Measurements from ENCODE around the gene WDR7. TPM values are rescaled to one million over a fixed set of nuclear protein-coding genes. Genes with fewer than 3 reads are reported as not detected.

Gene WDR7
- total RNA-seq, 2 experiments from 2014 or later, result 21.5 to 23.1 TPM

DNA sequence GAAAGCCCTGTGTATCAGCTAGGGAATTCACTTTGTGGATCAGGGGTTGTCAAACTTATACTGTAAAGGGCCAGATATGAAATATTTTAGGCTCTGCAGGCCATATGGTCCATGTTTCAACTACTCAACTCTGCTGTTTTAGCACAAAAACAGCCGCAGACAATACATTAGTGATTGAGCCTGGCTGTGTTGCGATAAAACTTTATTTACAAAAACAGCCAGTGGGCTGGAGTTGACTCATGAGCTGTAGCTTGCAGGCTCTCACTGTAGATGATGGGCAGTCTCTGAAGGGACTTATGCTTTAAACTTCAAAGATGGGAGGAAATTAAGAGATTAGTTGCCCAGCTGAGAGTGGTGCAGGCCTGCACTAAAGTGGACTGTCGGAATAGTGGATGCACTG, 33.1 kb downstream of the WDR7 start:
- Mint-ChIP-seq H3K4me3 (no peak overlapping the region), H3K27ac (no peak overlapping the region), H3K27me3 (no peaks in the 10 kb centered on the region), H3K36me3 (ENCODE audit: low read depth) (peaks cover 10% of the 10 kb centered on the region), H3K9me3 (ENCODE audit: low read depth) (no peaks in the 10 kb centered on the region), H3K4me1 (no peaks in the 10 kb centered on the region)
- intact Hi-C loops (cut with DNase I, micrococcal nuclease), result no loop called here
- ATAC-seq, result no peak
- ChIA-PET CTCF (no interaction called here), POLR2A (no interaction called here)
- DNase-seq, result no peak

DNA sequence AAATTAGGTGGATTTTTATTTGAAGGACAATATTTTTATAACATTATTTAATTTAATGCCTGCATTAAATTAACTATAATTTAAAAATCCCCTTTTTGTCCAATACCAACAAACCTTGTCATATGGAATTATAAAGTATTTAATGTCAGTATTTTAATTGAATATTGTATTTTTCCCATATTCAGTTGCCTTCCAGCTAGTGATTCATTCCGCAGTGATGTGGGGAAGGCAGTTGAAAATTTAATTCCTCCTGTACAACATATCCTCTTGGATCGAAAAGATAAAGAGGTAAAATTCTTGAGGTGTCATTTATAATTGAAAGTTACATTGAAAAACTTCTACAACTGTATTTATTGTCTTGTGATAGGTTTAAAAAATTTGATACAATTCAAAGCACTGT, 40.4 kb downstream of the WDR7 start:
- Mint-ChIP-seq H3K4me1 (no peaks in the 10 kb centered on the region), H3K9me3 (ENCODE audit: low read depth) (no peaks in the 10 kb centered on the region), H3K27me3 (no peaks in the 10 kb centered on the region), H3K36me3 (ENCODE audit: low read depth) (peaks cover 4% of the 10 kb centered on the region), H3K4me3 (no peak overlapping the region), H3K27ac (no peak overlapping the region)
- CTCF ChIA-PET, result no interaction called here
- ATAC-seq, result no peak
- no peak for DNase-seq
- POLR2A ChIA-PET, result no interaction called here
- intact Hi-C loops (cut with DNase I, micrococcal nuclease), result no loop called here

DNA sequence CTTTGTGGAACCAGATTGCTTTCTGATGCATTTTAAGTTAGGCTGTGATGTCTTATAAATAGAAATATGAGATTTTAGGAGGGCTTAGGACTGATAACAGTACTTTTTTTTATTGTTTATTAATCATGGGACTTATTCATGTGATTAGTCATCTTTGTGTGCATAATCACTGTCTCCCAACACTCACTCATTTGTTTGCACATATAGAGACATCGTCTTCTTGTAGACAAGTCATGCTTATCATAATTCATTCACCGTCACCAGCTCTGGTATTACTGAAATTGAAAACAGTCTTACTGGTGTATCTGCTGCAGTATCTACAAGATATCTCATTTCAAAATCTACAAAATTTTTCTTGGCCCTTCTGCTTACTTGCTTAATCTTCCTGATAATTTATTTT, 45.8 kb downstream of the WDR7 start:
- H3K9me3 Mint-ChIP-seq (ENCODE audit: low read depth), result no peaks in the 10 kb centered on the region
- H3K4me3 Mint-ChIP-seq, result no peak overlapping the region
- H3K36me3 Mint-ChIP-seq (ENCODE audit: low read depth), result peaks cover 4% of the 10 kb centered on the region
- H3K4me1 Mint-ChIP-seq, result no peaks in the 10 kb centered on the region
- H3K27me3 Mint-ChIP-seq, result no peaks in the 10 kb centered on the region
- ATAC-seq (peak; percentile 19), DNase-seq (no peak)
- CTCF ChIA-PET, result no interaction called here
- intact Hi-C loops (cut with DNase I, micrococcal nuclease), result no loop called here
- H3K27ac Mint-ChIP-seq, result no peak overlapping the region
- POLR2A ChIA-PET, result no interaction called here

DNA sequence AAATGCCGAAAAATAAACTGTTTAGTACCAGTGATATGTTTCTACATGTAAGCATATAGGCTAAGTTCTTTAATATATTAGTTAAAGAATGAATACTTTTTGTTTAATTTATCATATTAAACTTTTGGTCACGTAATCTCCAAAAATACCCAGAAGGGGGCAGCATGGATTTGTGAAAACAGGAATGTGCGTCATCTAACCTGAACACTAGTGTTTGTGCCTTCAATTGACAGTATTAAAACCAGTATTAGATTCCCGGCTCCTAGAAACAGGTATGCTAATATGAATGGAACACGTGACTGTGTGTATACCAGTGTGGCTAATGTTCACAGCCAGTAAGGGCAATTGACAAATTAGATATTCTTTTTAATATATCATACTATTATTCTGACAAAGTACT, 51.8 kb downstream of the WDR7 start:
- POLR2A ChIA-PET, result no interaction called here
- peak; percentile 36 for ATAC-seq

DNA sequence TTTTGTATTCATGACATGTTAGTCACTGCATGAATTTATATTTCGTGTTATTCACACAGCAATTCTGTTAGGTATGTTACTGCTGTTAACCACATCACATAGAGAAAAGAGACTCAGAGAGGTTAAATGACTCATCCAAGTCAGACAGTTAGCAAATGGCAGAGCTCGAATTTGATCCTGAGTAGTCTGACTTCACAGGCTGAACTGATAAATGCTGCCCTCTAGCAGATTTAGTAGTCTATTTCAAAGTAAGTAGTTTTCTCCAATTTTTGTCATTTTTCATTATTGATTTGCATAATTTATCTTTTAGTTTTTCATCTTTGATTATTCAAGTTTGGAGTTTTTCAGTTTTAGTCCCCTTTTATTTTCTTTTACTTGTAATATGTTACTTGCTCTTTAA, 58.3 kb downstream of the WDR7 start:
- ChIA-PET CTCF (interaction anchor here (0.6 to 1.7 kb wide), 11 partner anchors 9 to 212 kb away, joined by 3 to 10 read pairs (median 4); no protein-coding TSS in a partner anchor), POLR2A (interaction anchor here (0.7 to 0.8 kb wide), 2 partner anchors 37 to 57 kb away, joined by 3 read pairs; no protein-coding TSS in a partner anchor)
- Mint-ChIP-seq H3K27ac (no peak overlapping the region), H3K9me3 (ENCODE audit: low read depth) (no peaks in the 10 kb centered on the region), H3K4me1 (peaks cover 11% of the 10 kb centered on the region), H3K36me3 (ENCODE audit: low read depth) (peaks cover 4% of the 10 kb centered on the region), H3K4me3 (no peak overlapping the region), H3K27me3 (no peaks in the 10 kb centered on the region)
- intact Hi-C loops (cut with DNase I, micrococcal nuclease), result loop anchor here in 1 of 2 experiments (1.0 kb wide), 3 partner anchors 58 to 177 kb away; partner anchors contain the start of genes TXNL1 and WDR7
- DNase-seq (peak; percentile 32), ATAC-seq (peak; percentile 100)

More for the DNA sequence above, 51.8 kb downstream of the WDR7 start:
- Mint-ChIP-seq H3K4me3 (no peak overlapping the region), H3K9me3 (ENCODE audit: low read depth) (no peaks in the 10 kb centered on the region), H3K27me3 (no peaks in the 10 kb centered on the region), H3K4me1 (no peaks in the 10 kb centered on the region), H3K36me3 (ENCODE audit: low read depth) (peaks cover 4% of the 10 kb centered on the region), H3K27ac (no peak overlapping the region)
- CTCF ChIA-PET, result interaction anchor here (0.7 to 2.5 kb wide), 9 partner anchors 9 to 51 kb away, joined by 3 to 11 read pairs (median 4); no protein-coding TSS in a partner anchor
- intact Hi-C loops (cut with DNase I, micrococcal nuclease), result loop anchor here (2.0 to 5.0 kb wide), 2 partner anchors 744 to 859 kb away; no protein-coding TSS in a partner anchor
- peak; percentile 23 for DNase-seq

DNA sequence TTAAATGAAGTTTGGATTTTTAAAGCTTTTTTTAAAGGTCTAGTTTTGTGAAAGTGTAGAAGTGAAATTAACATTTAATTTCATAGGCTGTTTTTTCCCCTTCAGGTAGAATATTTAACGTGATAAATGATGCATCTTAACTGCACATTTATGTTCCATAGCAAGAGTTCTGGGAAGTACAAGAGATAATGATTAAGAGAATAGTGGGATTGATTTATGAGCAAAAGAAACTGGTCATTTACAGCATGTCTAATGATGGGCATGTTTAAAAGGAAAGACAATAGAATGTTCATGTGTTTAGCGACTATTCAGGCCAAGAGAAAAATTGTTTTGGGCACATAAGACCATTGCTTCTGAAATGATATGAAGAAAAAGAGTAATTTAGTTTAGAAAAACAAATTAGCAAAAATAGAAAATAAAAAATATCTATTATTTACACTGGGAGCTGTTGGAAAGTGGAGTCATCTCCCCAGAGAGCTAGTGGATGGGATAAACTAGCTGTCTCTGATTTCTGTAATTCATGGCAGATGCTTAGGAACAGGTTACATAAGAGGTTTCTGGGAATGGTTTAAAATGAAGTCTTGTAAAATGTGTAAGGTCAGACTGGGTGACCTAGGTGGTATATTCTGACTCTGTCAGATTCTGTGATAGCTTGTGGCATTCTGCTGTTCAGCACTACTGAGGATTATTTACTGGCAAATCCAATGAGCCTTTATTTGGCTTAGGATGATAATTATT, 60.7 kb downstream of the WDR7 start:
- no peaks in the 10 kb centered on the region for H3K9me3 Mint-ChIP-seq (ENCODE audit: low read depth)
- ChIA-PET CTCF (interaction anchor here (1.7 to 2.5 kb wide), 2 partner anchors 9 to 12 kb away, joined by 5 to 11 read pairs; no protein-coding TSS in a partner anchor), POLR2A (no interaction called here)
- no peak for DNase-seq
- no peak overlapping the region for H3K4me3 Mint-ChIP-seq
- intact Hi-C loops (cut with DNase I, micrococcal nuclease), result loop anchor here in 1 of 2 experiments (10.0 kb wide), 2 partner anchors 197 to 1297 kb away; no protein-coding TSS in a partner anchor
- ATAC-seq, result no peak
- H3K27me3 Mint-ChIP-seq, result no peaks in the 10 kb centered on the region
- H3K36me3 Mint-ChIP-seq (ENCODE audit: low read depth), result peaks cover 6% of the 10 kb centered on the region
- no peak overlapping the region for H3K27ac Mint-ChIP-seq
- H3K4me1 Mint-ChIP-seq, result peaks cover 17% of the 10 kb centered on the region

DNA sequence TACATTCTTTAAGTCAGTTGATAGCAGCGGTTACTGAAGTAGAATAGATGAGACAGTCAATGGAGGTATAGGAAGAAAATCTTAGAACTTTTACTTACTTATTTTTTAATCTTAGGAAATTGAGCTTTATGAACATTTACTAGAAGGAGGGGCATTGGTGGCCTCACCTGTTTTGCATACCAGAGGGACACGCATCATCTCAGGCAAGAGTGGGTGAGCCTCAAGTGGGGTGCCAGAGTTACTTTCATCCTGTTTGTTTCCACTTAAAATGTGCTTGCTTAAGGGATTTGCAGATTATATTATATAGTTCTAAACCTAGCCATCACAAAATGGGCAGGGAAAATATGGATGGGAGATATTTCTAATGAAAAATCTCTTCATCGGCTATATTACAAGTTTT, 61.6 kb downstream of the WDR7 start:
- ATAC-seq (no peak), DNase-seq (no peak)
- H3K27me3 Mint-ChIP-seq, result no peaks in the 10 kb centered on the region
- no peak overlapping the region for H3K27ac Mint-ChIP-seq
- POLR2A ChIA-PET, result no interaction called here
- H3K4me3 Mint-ChIP-seq, result no peak overlapping the region
- no peaks in the 10 kb centered on the region for H3K9me3 Mint-ChIP-seq (ENCODE audit: low read depth)
- H3K4me1 Mint-ChIP-seq, result peaks cover 20% of the 10 kb centered on the region
- CTCF ChIA-PET, result interaction anchor here (2.5 kb wide), 1 partner anchor 10 kb away, joined by 11 read pairs; no protein-coding TSS in a partner anchor
- peaks cover 4% of the 10 kb centered on the region for H3K36me3 Mint-ChIP-seq (ENCODE audit: low read depth)
- intact Hi-C loops (cut with DNase I, micrococcal nuclease), result loop anchor here in 1 of 2 experiments (10.0 kb wide), 2 partner anchors 198 to 1298 kb away; no protein-coding TSS in a partner anchor

DNA sequence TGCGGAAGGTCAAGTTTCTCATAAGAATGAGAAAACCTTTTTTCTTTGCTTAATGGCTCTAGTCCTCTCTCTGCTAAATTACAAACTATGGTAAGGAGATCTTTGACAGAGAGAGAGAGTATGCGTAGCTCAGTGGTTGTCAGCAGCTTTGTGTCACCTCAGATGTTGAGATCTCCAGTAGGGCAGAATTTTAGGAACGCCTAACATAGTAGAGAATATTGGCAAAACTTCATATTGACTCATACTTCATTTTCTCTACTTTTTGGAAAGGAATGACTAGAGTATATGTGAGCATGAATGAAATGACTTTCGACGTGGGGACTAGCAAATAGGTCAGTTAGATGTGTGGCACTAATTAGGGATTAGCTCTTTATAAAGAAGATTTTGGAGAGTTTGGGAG, 64.0 kb downstream of the WDR7 start:
- no peak for ATAC-seq
- no peaks in the 10 kb centered on the region for H3K9me3 Mint-ChIP-seq (ENCODE audit: low read depth)
- ChIA-PET POLR2A (no interaction called here), CTCF (no interaction called here)
- no peak overlapping the region for H3K4me3 Mint-ChIP-seq
- intact Hi-C loops (cut with DNase I, micrococcal nuclease), result loop anchor here in 1 of 2 experiments (10.0 kb wide), 2 partner anchors 200 to 1300 kb away; no protein-coding TSS in a partner anchor
- no peak for DNase-seq
- peaks cover 8% of the 10 kb centered on the region for H3K36me3 Mint-ChIP-seq (ENCODE audit: low read depth)
- H3K4me1 Mint-ChIP-seq, result peaks cover 17% of the 10 kb centered on the region
- no peak overlapping the region for H3K27ac Mint-ChIP-seq
- H3K27me3 Mint-ChIP-seq, result no peaks in the 10 kb centered on the region

DNA sequence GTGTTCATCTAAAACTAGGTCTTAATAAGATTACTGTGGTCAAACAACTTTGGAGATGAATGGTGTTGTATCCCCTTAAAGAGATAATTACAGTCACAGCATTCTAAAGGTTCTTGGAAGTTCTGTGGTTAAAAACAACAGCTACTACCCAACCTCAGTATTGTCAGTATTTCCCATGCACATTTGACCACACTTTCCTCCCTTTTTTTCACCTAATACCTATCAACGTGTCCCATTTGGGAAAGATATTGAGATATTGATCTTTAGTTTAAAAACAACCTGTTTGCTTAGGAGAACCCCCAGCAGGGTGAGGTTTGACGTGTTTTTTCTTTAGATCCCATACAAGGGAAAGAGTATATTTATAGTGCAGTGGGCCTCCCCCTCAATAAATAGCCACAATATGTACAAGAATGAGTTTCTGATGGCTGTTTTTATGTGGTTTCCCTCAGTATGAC, 65.6 kb downstream of the WDR7 start:
- DNase-seq (no peak), ATAC-seq (peak; percentile 63)
- ChIA-PET POLR2A (no interaction called here), CTCF (interaction anchor here (0.7 to 1.1 kb wide), 3 partner anchors 13 to 17 kb away, joined by 3 to 4 read pairs (median 3); no protein-coding TSS in a partner anchor)
- intact Hi-C loops (cut with DNase I, micrococcal nuclease), result loop anchor here in 1 of 2 experiments (10.0 kb wide), 2 partner anchors 202 to 1302 kb away; no protein-coding TSS in a partner anchor
- Mint-ChIP-seq H3K36me3 (ENCODE audit: low read depth) (peaks cover 9% of the 10 kb centered on the region), H3K27me3 (no peaks in the 10 kb centered on the region), H3K4me1 (peaks cover 17% of the 10 kb centered on the region), H3K9me3 (ENCODE audit: low read depth) (no peaks in the 10 kb centered on the region), H3K4me3 (no peak overlapping the region), H3K27ac (no peak overlapping the region)

DNA sequence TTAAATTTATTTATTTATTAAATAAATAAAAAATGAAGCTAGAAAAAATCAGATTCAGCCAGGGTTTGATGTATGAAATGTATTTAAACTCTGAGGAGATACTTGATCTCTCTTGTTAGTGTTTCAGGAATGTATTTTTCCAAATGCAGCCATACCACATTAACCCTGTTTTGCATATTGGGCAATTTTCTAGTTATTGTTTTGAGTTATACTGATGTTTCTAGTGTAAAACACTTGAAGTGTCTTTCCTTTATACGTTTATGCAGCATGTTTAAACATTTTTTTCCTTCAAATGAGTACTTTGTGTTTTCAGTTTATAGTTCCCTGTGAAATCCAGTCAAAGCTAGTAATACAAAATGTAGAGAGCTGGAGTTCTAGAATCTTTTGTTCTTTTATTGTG, 69.9 kb downstream of the WDR7 start:
- Mint-ChIP-seq H3K36me3 (ENCODE audit: low read depth) (peaks cover 30% of the 10 kb centered on the region), H3K9me3 (ENCODE audit: low read depth) (no peaks in the 10 kb centered on the region), H3K27me3 (no peaks in the 10 kb centered on the region), H3K4me3 (no peak overlapping the region), H3K27ac (no peak overlapping the region), H3K4me1 (peaks cover 8% of the 10 kb centered on the region)
- POLR2A ChIA-PET, result no interaction called here
- CTCF ChIA-PET, result interaction anchor here (1.3 kb wide), 1 partner anchor 18 kb away, joined by 4 read pairs; no protein-coding TSS in a partner anchor
- no peak for ATAC-seq
- DNase-seq, result no peak
- intact Hi-C loops (cut with DNase I, micrococcal nuclease), result no loop called here

DNA sequence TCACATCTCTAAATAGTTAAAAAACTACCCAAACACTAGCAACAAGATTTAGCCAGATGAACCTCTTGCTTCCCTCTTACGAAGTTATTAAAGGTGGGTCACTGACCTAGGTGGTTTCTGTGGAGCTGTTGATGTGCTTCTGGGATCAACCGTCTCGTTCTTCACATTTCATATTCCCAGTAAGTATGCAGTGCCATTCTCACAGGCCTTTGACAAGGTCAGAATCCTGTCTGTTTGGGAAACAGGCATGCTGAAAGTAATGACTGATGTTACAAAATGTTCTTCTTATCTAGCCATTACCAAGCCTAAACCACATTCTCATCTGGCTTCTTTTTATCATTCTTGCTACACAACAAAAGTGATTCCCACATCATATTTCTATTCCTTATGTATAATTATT, 70.3 kb downstream of the WDR7 start:
- H3K27ac Mint-ChIP-seq, result no peak overlapping the region
- DNase-seq, result no peak
- no peak overlapping the region for H3K4me3 Mint-ChIP-seq
- peaks cover 6% of the 10 kb centered on the region for H3K4me1 Mint-ChIP-seq
- H3K9me3 Mint-ChIP-seq (ENCODE audit: low read depth), result no peaks in the 10 kb centered on the region
- POLR2A ChIA-PET, result no interaction called here
- H3K27me3 Mint-ChIP-seq, result no peaks in the 10 kb centered on the region
- intact Hi-C loops (cut with DNase I, micrococcal nuclease), result no loop called here
- ATAC-seq, result no peak
- H3K36me3 Mint-ChIP-seq (ENCODE audit: low read depth), result peaks cover 33% of the 10 kb centered on the region
- CTCF ChIA-PET, result interaction anchor here (0.5 to 1.3 kb wide), 2 partner anchors 12 to 19 kb away, joined by 3 to 4 read pairs; no protein-coding TSS in a partner anchor

DNA sequence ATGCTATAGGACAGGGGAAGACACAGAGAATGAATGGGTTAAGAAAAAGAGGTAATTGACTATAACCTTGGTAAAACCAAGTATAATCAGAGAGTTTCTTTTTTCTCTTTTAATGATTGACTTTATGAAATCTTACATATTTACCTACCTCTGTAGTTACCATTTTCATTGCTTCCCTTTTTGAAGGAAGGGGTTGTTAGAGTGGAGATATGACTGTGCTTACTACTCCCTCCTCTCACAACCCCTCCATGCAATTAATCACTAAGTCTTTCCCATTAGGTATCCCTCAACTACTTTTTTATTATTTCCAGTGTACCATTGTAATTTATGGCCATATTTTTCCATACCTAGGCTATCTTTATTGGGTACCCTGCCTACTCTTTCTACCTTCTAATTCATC, 71.4 kb downstream of the WDR7 start:
- Mint-ChIP-seq H3K27me3 (no peaks in the 10 kb centered on the region), H3K4me1 (peaks cover 8% of the 10 kb centered on the region), H3K27ac (no peak overlapping the region), H3K9me3 (ENCODE audit: low read depth) (peaks cover 1% of the 10 kb centered on the region), H3K36me3 (ENCODE audit: low read depth) (peaks cover 41% of the 10 kb centered on the region), H3K4me3 (no peak overlapping the region)
- intact Hi-C loops (cut with DNase I, micrococcal nuclease), result no loop called here
- POLR2A ChIA-PET, result no interaction called here
- DNase-seq (no peak), ATAC-seq (no peak)
- CTCF ChIA-PET, result no interaction called here
